Measurements from ENCODE around the gene CNTN1.

GRCh38 chr12:40662366-40662765, 29.9 kb upstream of the CNTN1 start:
- TF ChIP-seq CTCF (IDR thresholded peaks at IDR 0.05), result no peak
- no peak for TF ChIP-seq POLR2A (IDR thresholded peaks at IDR 0.05)
